ENCODE data around the gene TNS1. TPM values are rescaled to one million over a fixed set of nuclear protein-coding genes. Genes with fewer than 3 reads are reported as not detected.

The TNS1 gene
- total RNA-seq, 2 donors from 2014 or later = 168 to 174 TPM

DNA sequence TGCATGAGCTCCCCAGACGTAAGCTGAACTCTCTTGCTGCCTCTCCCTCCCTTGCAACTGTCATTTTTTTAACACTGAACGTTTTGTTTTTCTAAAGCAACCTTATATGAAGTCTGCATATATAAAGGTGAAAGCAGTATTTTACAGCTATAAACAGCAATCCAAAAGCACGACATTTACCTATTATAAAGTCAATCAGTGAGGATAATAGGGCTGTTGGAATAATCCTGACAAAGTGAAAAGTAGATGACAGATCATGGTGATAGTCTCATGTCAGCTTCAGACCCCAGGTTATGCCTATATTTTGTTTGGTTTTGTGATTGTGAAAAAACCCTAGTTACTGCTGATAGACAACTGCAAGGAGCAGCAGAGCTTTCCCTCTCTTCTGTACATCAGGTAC is 195.8 kb downstream of the TNS1 start:
- TF ChIP-seq, protein P1, sequence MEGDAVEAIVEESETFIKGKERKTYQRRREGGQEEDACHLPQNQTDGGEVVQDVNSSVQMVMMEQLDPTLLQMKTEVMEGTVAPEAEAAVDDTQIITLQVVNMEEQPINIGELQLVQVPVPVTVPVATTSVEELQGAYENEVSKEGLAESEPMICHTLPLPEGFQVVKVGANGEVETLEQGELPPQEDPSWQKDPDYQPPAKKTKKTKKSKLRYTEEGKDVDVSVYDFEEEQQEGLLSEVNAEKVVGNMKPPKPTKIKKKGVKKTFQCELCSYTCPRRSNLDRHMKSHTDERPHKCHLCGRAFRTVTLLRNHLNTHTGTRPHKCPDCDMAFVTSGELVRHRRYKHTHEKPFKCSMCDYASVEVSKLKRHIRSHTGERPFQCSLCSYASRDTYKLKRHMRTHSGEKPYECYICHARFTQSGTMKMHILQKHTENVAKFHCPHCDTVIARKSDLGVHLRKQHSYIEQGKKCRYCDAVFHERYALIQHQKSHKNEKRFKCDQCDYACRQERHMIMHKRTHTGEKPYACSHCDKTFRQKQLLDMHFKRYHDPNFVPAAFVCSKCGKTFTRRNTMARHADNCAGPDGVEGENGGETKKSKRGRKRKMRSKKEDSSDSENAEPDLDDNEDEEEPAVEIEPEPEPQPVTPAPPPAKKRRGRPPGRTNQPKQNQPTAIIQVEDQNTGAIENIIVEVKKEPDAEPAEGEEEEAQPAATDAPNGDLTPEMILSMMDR (IDR thresholded peaks at IDR 0.05) = no peak
- TF ChIP-seq POLR2A (IDR thresholded peaks at IDR 0.05) = no peak
- no peak for DNase-seq
- no peaks in the 10 kb centered on the region for H3K27me3 ChIP-seq
- no peaks in the 10 kb centered on the region for H3K9me3 ChIP-seq
- peaks cover 31 to 50% of the 10 kb centered on the region in 2 donors for H3K36me3 ChIP-seq (replicated peaks in 1 of 2; ENCODE audit: insufficient read depth in 1 of 2, low read depth in 2 of 2)
- H3K27ac ChIP-seq = no peak overlapping the region
- WGBS, 2 donors = 73 to 82% methylated on average over 3 of the region's 3 CpGs
- H3K4me1 ChIP-seq = no peaks in the 10 kb centered on the region
- no peak overlapping the region for H3K4me3 ChIP-seq
- ATAC-seq = no peak
- intact Hi-C loops (cut with DNase I) = no loop called here

DNA sequence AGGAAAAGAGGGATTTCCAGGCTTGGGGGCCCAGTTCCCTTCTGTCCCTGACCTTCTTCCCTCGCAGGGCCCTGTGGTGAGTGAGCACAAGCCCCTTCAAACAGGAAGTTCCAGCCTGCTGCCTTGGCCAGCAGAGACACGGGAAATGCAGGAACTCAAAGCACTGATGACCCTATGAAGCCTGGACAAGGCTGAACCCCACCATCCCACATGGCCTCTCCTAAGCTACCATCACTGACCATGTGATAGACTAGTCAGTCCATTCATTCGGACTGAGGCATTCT is 196.4 kb downstream of the TNS1 start:
- intact Hi-C loops (cut with DNase I) = no loop called here

DNA sequence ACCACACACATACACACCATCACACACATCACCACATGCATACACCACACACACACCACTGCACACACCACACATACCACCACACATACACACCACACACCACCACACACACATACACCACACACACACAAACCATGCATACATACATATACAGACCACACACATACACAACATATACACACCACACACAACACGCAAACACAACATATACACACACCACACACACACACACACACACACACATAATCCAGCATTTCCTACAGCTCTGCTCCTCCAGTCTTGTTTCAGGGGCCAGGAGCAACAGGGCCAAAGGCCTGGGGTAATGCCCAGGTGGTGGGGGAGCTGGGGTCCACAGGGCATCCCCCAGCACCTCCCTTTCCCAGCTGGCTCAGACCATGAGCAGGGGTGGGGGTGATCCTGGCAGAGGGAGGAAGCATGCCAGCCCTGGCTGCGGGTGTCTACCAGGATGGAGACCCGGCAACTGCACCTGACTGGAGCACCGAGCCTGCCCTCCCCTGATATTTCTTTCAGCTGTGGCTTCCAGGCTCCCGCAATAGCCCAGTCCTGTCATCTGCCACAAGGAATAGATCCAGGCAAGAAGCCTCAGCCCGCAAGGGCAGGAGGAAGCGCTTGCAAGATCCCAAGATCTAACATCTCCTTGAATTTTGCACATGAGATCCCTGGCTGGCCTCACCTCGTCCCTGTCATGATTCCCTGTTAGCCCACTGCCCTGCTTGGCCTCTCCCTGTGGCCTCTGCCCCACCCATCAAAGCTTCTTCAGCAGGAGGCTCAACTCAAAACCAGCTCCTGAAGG is 196.9 kb downstream of the TNS1 start:
- intact Hi-C loops (cut with DNase I) = no loop called here
- H3K4me3 ChIP-seq = no peak overlapping the region
- no peaks in the 10 kb centered on the region for H3K9me3 ChIP-seq
- peak in 1 of 4 donors; percentile 8 for DNase-seq
- H3K27ac ChIP-seq = no peak overlapping the region
- H3K27me3 ChIP-seq = no peaks in the 10 kb centered on the region
- 86% methylated on average over 5 to 8 of the region's 8 CpGs for WGBS, 2 donors
- H3K4me1 ChIP-seq = no peaks in the 10 kb centered on the region
- H3K36me3 ChIP-seq (replicated peaks in 1 of 2; ENCODE audit: insufficient read depth in 1 of 2, low read depth in 2 of 2) = peaks cover 27 to 40% of the 10 kb centered on the region in 2 donors
- no peak for ATAC-seq
- TF ChIP-seq, protein P1 (IDR thresholded peaks at IDR 0.05) = no peak
- TF ChIP-seq POLR2A (IDR thresholded peaks at IDR 0.05) = no peak

More for the DNA sequence above, 196.4 kb downstream of the TNS1 start:
- Histone ChIP-seq H3K4me1 (no peaks in the 10 kb centered on the region), H3K4me3 (no peak overlapping the region), H3K36me3 (replicated peaks in 1 of 2; ENCODE audit: insufficient read depth in 1 of 2, low read depth in 2 of 2) (peaks cover 29 to 44% of the 10 kb centered on the region in 2 donors), H3K9me3 (no peaks in the 10 kb centered on the region), H3K27ac (no peak overlapping the region), H3K27me3 (no peaks in the 10 kb centered on the region)
- DNase-seq = no peak
- WGBS, 2 donors = 77 to 80% methylated on average over 3 of the region's 3 CpGs
- TF ChIP-seq, protein P1 (IDR thresholded peaks at IDR 0.05) = no peak
- ATAC-seq = no peak

DNA sequence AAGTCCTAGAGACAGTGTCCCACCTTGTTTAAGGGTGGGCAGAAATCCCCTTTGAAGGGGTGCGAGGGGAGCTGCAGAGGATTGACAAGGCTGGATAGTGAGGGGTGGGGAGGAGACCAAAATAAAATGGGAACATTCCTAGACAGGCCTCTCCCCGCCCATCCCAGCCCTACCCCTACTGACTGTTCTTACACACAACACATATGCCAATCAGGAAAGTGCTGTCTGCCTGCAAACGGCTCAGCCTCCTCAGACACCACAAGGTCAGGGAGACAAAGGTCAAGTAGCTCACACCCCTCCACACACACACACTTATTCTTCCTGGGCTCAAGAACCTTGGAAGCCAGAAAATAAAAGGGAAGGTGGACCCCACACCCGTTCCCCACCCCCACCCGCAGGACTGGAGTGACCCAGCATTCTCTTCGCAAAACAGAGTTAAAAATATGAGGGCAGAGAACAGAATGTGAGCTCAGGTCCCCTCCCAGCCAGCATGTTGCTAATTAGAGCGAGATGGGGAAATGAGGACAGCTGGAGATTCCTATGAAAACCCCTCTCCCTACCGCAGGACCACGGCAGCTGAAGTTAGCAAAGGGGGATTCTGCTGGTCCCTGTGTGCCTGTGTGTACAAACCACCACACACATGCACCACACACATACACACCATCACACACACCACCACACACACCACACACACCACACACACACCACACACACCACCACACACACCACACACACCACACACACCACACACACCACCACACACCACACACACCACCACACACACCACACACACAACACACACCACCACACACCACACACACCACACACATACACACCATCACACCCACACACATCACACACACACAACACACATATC is 197.8 kb downstream of the TNS1 start:
- intact Hi-C loops (cut with DNase I) = no loop called here
- H3K27me3 ChIP-seq = no peaks in the 10 kb centered on the region
- no peak for ATAC-seq
- H3K4me1 ChIP-seq = no peaks in the 10 kb centered on the region
- DNase-seq = peak in 1 of 4 donors; percentile 9
- H3K36me3 ChIP-seq (replicated peaks in 1 of 2; ENCODE audit: insufficient read depth in 1 of 2, low read depth in 2 of 2) = peaks cover 26 to 33% of the 10 kb centered on the region in 2 donors
- H3K4me3 ChIP-seq = no peak overlapping the region
- 80 to 84% methylated on average over 9 of the region's 9 CpGs for WGBS, 2 donors
- no peak for TF ChIP-seq POLR2A (IDR thresholded peaks at IDR 0.05)
- TF ChIP-seq, protein P1 (IDR thresholded peaks at IDR 0.05) = no peak
- H3K9me3 ChIP-seq = no peaks in the 10 kb centered on the region
- no peak overlapping the region for H3K27ac ChIP-seq
